Fibroblast of lung (primary cell): ENCODE measurements around the gene NUDT12. TPM values are rescaled to one million over a fixed set of nuclear protein-coding genes. Genes with fewer than 3 reads are reported as not detected.

Experiments used
- DNase-seq, 2 donors: peaks; one replicate each; pipeline versions ENCODE4 v3.0.0 to v3.0.0-alpha.2; 2010; ENCODE audit warnings: low read depth in 2 of 2
- H2AFZ ChIP-seq: 2 replicates; pipeline ENCODE4 v1.5.1; 2012; ENCODE audit warnings: low read length, control low read depth, inconsistent platforms
- H3K27ac ChIP-seq: 2 replicates; pipeline ENCODE4 v1.5.1; 2011; ENCODE audit warnings: low read length, control low read depth; ENCODE audit not compliant: insufficient read depth
- H3K27me3 ChIP-seq: 2 replicates; pipeline ENCODE4 v1.5.1; 2011; ENCODE audit warnings: mild to moderate bottlenecking, low read length; ENCODE audit not compliant: control insufficient read depth, insufficient read depth
- H3K36me3 ChIP-seq: 2 replicates; pipeline ENCODE4 v1.5.1; 2011; ENCODE audit warnings: low read length; ENCODE audit not compliant: control insufficient read depth, insufficient read depth
- H3K4me1 ChIP-seq: 2 replicates; pipeline ENCODE4 v1.5.1; 2011; ENCODE audit warnings: low read length; ENCODE audit not compliant: control insufficient read depth, insufficient read depth; ENCODE audit errors: extremely low read depth
- H3K4me2 ChIP-seq: 2 replicates; pipeline ENCODE4 v1.5.1; 2011; ENCODE audit warnings: low read length, control low read depth; ENCODE audit not compliant: insufficient read depth; ENCODE audit errors: extremely low read depth
- H3K4me3 ChIP-seq, 4 experiments: fragments of 200-600 bp in 1 of 4; sonication (generic) in 1 of 4; replicated peaks in 1 of 4; 2 replicates each; pipeline ENCODE4 v1.5.1; 2011 to 2016; ENCODE audit warnings: low read length in 4 of 4, low read depth in 3 of 4, mild to moderate bottlenecking in 3 of 4, control low read depth in 2 of 4, inconsistent platforms in 1 of 4, mixed read lengths in 1 of 4; ENCODE audit not compliant: insufficient read depth in 1 of 4; ENCODE audit errors: control extremely low read depth in 1 of 4
- H3K79me2 ChIP-seq: 2 replicates; pipeline ENCODE4 v1.5.1; 2012; ENCODE audit warnings: mild to moderate bottlenecking, low read length, inconsistent platforms; ENCODE audit not compliant: control insufficient read depth, insufficient read depth
- H3K9ac ChIP-seq: 2 replicates; pipeline ENCODE4 v1.5.1; 2011; ENCODE audit warnings: mild to moderate bottlenecking, low read length, control low read depth; ENCODE audit not compliant: insufficient read depth
- H3K9me3 ChIP-seq: 2 replicates; pipeline ENCODE4 v1.5.1; 2012; ENCODE audit warnings: low read depth, low read length; ENCODE audit not compliant: control insufficient read depth, insufficient read depth
- H4K20me1 ChIP-seq: 2 replicates; pipeline ENCODE4 v1.5.1; 2011; ENCODE audit warnings: low read length; ENCODE audit not compliant: control insufficient read depth, insufficient read depth; ENCODE audit errors: extremely low read depth
- CTCF ChIP-seq, 2 donors: IDR thresholded peaks in 1 of 2; conservative IDR thresholded peaks in 1 of 2; 1 replicate in 1 of 2; 2 replicates in 1 of 2; pipeline ENCODE4 v1.5.1; 2011 to 2012; ENCODE audit warnings: low read length in 2 of 2, control low read depth in 1 of 2, inconsistent platforms in 1 of 2, low read depth in 1 of 2, mild to moderate bottlenecking in 1 of 2
- EZH2 ChIP-seq: IDR thresholded peaks from 2 replicates; pipeline ENCODE4 v1.5.1; 2012; ENCODE audit warnings: low read length, control low read depth, mild to moderate bottlenecking; ENCODE audit errors: missing control alignments
- polyA plus RNA-seq, 2 donors: library from polyadenylated mRNA; depleted of rRNA in 1 of 2; stranded (reverse) in 1 of 2; unstranded in 1 of 2; fragments of >200 nt; gene quantifications; 2 replicates each; pipeline ENCODE4 v1.2.1, GENCODE V29; 2011 to 2012; ENCODE audit warnings: missing spikeins in 1 of 2
- total RNA-seq: library from RNA; depleted of rRNA; stranded (reverse); fragments of >200 nt; gene quantifications from 2 replicates; pipeline ENCODE4 v1.2.1, GENCODE V29; 2014

The NUDT12 gene
- total and polyA plus RNA-seq, 2 donors (not counting 1 experiment from before 2014, with no cell fraction given): 8.8 to 15.4 TPM

DNA sequence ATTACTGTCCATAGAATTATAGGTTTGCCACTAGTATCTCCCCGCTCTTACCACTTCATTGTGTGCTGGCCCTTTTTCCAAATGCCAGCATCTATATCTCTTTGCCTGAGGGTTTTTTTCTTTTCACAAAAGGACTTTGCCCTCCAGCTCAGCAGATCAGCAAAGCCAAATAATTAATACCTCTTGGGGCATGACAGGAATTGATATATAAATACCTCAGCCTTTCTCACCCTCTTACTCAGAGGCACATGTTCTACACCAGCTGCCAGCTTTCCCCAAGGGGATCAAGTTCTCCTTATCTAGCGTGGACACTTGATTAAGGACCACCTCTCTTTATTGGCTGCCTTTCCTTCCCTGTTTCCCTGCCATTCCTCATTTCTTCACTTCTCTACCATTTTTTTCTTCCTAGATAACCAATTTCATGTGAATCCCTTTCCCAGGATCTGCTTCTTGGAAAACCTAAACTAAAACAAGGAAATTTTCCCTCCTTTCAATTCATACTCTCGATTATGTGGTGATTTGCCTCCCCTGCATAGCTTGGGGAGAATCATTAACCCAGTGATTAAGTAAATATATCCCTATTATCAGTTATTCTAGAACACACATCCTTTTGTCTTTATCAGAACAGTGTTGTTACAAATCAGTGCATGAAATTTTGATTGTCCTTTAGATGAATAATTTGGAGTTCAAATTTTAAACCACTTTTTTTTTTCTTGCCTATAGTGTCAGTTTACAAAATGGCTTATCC is 6.9 kb upstream of the NUDT12 start:
- Histone ChIP-seq H2AFZ (no peak overlapping the region), H3K9me3 (no peaks in the 10 kb centered on the region)

DNA sequence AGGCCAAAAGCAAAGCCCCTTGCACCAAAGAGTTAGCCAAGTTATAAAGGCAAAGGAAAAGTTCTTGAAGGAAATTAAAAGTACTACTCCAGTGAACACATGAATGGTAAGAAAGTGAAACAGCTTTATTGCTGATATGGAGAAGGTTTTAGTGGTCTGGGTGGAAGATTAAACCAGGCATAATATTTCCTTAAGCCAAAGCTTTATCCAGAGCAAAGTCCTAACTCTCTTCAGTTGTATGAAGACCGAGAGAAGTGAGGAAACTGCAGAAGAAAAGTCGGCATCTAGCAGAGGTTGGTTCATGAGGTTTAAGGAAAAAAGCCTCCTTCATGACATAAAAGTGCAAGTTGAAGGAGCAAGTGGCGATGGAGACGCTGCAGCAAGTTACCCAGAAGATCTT is 3.1 kb upstream of the NUDT12 start:
- DNase-seq: no peak

More for the DNA sequence above, 6.9 kb upstream of the NUDT12 start:
- DNase-seq: peak; percentile 5 to 11
- no peak overlapping the region for H3K9ac ChIP-seq
- H3K27me3 ChIP-seq: no peaks in the 10 kb centered on the region
- H3K36me3 ChIP-seq: no peaks in the 10 kb centered on the region
- H4K20me1 ChIP-seq: no peaks in the 10 kb centered on the region
- no peaks in the 10 kb centered on the region for H3K79me2 ChIP-seq
- no peak overlapping the region for H3K4me2 ChIP-seq
- TF ChIP-seq CTCF (conservative IDR thresholded peaks at IDR 0.05 in 1 of 2, IDR thresholded peaks at IDR 0.05 in 1 of 2; ENCODE audit: low read depth in 1 of 2, low read length in 2 of 2) (no peak), EZH2 (no peak)
- no peak overlapping the region for H3K27ac ChIP-seq
- H3K4me1 ChIP-seq: no peaks in the 10 kb centered on the region
- no peak overlapping the region for H3K4me3 ChIP-seq

More for the DNA sequence above, 3.1 kb upstream of the NUDT12 start:
- no peaks in the 10 kb centered on the region for H3K27me3 ChIP-seq
- H3K9ac ChIP-seq: no peak overlapping the region
- no peaks in the 10 kb centered on the region for H3K4me1 ChIP-seq
- H3K79me2 ChIP-seq: no peaks in the 10 kb centered on the region
- TF ChIP-seq EZH2 (no peak), CTCF (conservative IDR thresholded peaks at IDR 0.05 in 1 of 2, IDR thresholded peaks at IDR 0.05 in 1 of 2; ENCODE audit: low read depth in 1 of 2, low read length in 2 of 2) (no peak)
- no peak overlapping the region for H3K4me3 ChIP-seq
- H3K27ac ChIP-seq: no peak overlapping the region
- H3K4me2 ChIP-seq: no peak overlapping the region
- H2AFZ ChIP-seq: no peak overlapping the region
- H3K36me3 ChIP-seq: no peaks in the 10 kb centered on the region
- H3K9me3 ChIP-seq: no peaks in the 10 kb centered on the region
- H4K20me1 ChIP-seq: no peaks in the 10 kb centered on the region
